ENCODE results near the gene MAPKAPK3. TPM values are rescaled to one million over a fixed set of nuclear protein-coding genes. Genes with fewer than 3 reads are reported as not detected.
"Not testable (repeated sequence)": the region's sequence is repeated elsewhere in the genome, so short reads cannot be mapped to it uniquely, and the experiment has no call there.

MAPKAPK3 gene
- total RNA-seq, 1 donor from 2014 or later: 21.2 TPM

DNA sequence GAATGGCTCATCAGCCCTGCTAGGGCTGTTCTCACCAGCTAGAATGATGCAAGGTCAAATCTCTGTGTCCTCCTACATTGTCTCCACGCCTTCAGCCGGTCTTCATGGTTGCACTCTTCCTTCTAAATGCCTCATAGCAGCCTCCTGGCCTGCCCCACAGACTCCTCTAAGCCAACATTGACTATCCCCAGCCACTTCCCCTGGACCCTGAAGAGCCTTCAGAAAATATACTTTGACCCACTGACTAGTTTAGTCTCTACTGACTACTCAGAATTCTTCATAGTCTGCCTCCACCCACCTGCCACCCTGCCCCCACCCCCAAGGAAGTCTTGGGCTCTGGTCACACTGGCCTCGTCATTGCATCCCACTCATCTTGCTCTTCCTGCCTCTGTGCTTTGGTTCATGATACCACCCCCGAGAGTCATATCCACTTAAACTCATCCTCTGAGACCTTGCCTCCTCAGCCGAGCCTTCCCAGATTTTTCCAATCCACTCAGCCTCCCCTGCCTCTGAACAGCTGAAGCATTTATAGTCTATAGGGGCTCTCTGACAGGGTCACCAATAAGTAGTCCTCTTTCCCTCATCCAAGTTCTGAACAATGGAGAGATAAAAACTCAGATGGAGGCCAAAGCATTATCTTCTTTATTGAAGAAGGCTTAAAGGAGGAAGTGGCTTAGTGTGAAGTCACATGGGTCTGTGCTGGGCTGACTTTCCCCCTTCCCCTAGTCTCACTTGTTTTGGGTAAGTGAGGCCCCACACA, 48.3 kb downstream of the MAPKAPK3 start:
- no peak overlapping the region for H3K27ac Mint-ChIP-seq (ENCODE audit: unreplicated experiment)
- peaks cover 17% of the 10 kb centered on the region for H3K27me3 Mint-ChIP-seq (ENCODE audit: low read depth)
- H3K4me3 Mint-ChIP-seq (ENCODE audit: unreplicated experiment): no peak overlapping the region
- DNase-seq (ENCODE audit: low spot score): no peak
- no peaks in the 10 kb centered on the region for H3K36me3 Mint-ChIP-seq (ENCODE audit: low read depth)
- no peaks in the 10 kb centered on the region for H3K4me1 Mint-ChIP-seq (ENCODE audit: low read depth)
- TF ChIP-seq, protein P1, sequence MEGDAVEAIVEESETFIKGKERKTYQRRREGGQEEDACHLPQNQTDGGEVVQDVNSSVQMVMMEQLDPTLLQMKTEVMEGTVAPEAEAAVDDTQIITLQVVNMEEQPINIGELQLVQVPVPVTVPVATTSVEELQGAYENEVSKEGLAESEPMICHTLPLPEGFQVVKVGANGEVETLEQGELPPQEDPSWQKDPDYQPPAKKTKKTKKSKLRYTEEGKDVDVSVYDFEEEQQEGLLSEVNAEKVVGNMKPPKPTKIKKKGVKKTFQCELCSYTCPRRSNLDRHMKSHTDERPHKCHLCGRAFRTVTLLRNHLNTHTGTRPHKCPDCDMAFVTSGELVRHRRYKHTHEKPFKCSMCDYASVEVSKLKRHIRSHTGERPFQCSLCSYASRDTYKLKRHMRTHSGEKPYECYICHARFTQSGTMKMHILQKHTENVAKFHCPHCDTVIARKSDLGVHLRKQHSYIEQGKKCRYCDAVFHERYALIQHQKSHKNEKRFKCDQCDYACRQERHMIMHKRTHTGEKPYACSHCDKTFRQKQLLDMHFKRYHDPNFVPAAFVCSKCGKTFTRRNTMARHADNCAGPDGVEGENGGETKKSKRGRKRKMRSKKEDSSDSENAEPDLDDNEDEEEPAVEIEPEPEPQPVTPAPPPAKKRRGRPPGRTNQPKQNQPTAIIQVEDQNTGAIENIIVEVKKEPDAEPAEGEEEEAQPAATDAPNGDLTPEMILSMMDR (IDR thresholded peaks at IDR 0.05): no peak
- no peaks in the 10 kb centered on the region for H3K9me3 Mint-ChIP-seq (ENCODE audit: low read depth)

DNA sequence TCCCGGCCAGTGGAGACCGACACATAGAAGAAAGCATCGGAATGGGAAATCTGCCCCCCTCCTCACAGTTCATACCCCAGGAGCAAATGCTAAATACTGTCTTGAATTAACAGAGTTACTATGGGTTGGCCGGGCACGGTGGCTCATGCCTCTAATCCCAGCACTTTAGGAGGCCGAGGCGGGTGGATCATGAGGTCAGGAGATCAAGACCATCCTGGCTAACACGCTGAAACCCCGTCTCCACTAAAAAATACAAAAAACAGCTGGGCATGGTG, 48.8 kb downstream of the MAPKAPK3 start:
- not testable (repeated sequence) for H3K9me3 Mint-ChIP-seq (ENCODE audit: low read depth); H3K27ac Mint-ChIP-seq (ENCODE audit: unreplicated experiment); H3K36me3 Mint-ChIP-seq (ENCODE audit: low read depth); H3K4me1 Mint-ChIP-seq (ENCODE audit: low read depth); DNase-seq (ENCODE audit: low spot score); H3K4me3 Mint-ChIP-seq (ENCODE audit: unreplicated experiment)
- peaks cover 21% of the 10 kb centered on the region for H3K27me3 Mint-ChIP-seq (ENCODE audit: low read depth)

DNA sequence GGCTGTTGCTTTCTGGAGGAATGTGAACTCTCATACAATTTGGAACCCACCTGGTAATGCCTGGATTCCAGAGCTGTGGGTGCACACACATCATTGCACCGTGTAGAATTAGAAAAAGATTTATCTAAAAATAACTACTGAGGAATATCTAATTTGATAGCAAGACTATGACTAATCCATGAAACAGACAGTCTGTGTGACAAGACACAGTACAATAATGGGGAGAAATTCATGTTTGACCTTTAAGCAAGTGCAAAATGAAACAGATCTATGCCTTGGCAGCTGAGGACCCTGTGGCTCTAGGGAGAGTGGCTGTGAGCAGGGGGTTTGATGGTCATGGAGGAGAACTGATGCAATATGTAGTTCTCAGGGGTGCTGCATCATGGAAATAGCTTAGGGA, 49.9 kb downstream of the MAPKAPK3 start:
- peaks cover 2% of the 10 kb centered on the region for H3K4me1 Mint-ChIP-seq (ENCODE audit: low read depth)
- H3K27ac Mint-ChIP-seq (ENCODE audit: unreplicated experiment): no peak overlapping the region
- no peaks in the 10 kb centered on the region for H3K36me3 Mint-ChIP-seq (ENCODE audit: low read depth)
- DNase-seq (ENCODE audit: low spot score): no peak
- peaks cover 27% of the 10 kb centered on the region for H3K27me3 Mint-ChIP-seq (ENCODE audit: low read depth)
- no peak overlapping the region for H3K4me3 Mint-ChIP-seq (ENCODE audit: unreplicated experiment)
- TF ChIP-seq, protein P1 (IDR thresholded peaks at IDR 0.05): no peak
- no peaks in the 10 kb centered on the region for H3K9me3 Mint-ChIP-seq (ENCODE audit: low read depth)

DNA sequence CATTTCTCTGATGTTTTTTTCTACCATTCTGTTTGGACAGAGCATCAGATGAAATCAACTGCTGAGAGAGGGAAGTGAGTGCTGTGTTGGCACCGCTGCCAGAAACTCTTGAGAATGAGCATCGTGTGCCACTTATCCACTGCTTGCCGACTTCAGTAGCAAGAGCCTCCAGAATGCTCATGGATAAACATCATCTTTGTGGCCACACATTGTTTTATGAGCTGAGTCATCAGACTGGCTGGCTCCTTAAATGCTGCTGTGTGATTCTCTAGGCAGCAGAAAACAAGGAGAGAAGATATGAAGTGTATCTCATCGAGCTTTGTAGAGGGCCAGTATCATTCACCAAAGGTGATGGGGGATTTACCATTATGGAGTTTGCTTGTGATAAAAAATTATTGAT, 54.4 kb downstream of the MAPKAPK3 start:
- DNase-seq (ENCODE audit: low spot score): no peak
- Mint-ChIP-seq H3K4me3 (ENCODE audit: unreplicated experiment) (no peak overlapping the region), H3K9me3 (ENCODE audit: low read depth) (no peaks in the 10 kb centered on the region), H3K27ac (ENCODE audit: unreplicated experiment) (no peak overlapping the region), H3K4me1 (ENCODE audit: low read depth) (peaks cover 6% of the 10 kb centered on the region), H3K27me3 (ENCODE audit: low read depth) (peaks cover 54% of the 10 kb centered on the region), H3K36me3 (ENCODE audit: low read depth) (peaks cover 2% of the 10 kb centered on the region)
- TF ChIP-seq, protein P1 (IDR thresholded peaks at IDR 0.05): no peak

DNA sequence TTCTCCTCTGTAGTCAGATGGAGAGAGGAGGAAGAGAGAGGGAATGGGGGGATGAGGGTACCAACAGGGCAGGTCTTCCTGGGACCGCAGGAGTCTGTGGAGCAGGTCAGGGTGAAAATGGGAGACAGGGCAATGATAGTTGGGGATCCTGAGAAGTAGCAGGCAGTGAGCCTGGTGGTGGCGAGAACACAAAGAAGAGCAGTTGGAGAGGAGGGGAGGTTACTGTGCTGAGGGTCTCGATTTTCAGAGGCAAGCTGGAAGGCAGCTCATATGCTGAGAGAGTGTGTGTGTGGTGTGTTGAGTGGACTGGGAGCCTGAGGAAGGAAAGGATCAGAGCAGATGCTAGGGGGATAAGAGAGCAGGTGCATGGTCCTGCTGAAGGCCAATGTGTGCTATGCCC, 55.7 kb downstream of the MAPKAPK3 start:
- no peaks in the 10 kb centered on the region for H3K9me3 Mint-ChIP-seq (ENCODE audit: low read depth)
- H3K4me1 Mint-ChIP-seq (ENCODE audit: low read depth): peaks cover 6% of the 10 kb centered on the region
- H3K4me3 Mint-ChIP-seq (ENCODE audit: unreplicated experiment): no peak overlapping the region
- TF ChIP-seq, protein P1 (IDR thresholded peaks at IDR 0.05): no peak
- H3K27me3 Mint-ChIP-seq (ENCODE audit: low read depth): peaks cover 62% of the 10 kb centered on the region
- DNase-seq (ENCODE audit: low spot score): no peak
- H3K36me3 Mint-ChIP-seq (ENCODE audit: low read depth): peaks cover 2% of the 10 kb centered on the region
- no peak overlapping the region for H3K27ac Mint-ChIP-seq (ENCODE audit: unreplicated experiment)

DNA sequence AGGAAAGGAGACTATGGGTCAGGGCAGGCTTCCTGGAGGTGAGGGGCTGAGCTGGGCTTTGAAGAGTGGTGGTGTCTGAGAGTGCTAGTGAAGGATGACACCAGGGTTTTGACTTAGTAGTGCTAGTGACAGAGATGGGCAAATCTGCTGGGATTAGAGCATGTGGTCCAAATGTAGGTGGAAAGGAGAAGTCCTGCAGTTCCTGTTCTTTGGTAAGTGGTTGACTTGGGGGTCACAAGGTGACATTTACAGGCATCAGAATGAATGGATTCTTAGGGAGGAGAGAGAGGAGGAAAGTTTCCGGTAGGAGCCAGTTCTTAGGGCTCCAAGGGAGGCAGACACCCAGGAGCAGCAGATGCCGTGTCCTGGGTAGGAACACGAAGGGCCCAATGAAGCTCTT, 57.0 kb downstream of the MAPKAPK3 start:
- H3K4me1 Mint-ChIP-seq (ENCODE audit: low read depth): peaks cover 6% of the 10 kb centered on the region
- H3K9me3 Mint-ChIP-seq (ENCODE audit: low read depth): no peaks in the 10 kb centered on the region
- H3K27me3 Mint-ChIP-seq (ENCODE audit: low read depth): peaks cover 62% of the 10 kb centered on the region
- DNase-seq (ENCODE audit: low spot score): no peak
- H3K4me3 Mint-ChIP-seq (ENCODE audit: unreplicated experiment): peak overlapping the region; percentile 36
- peaks cover 2% of the 10 kb centered on the region for H3K36me3 Mint-ChIP-seq (ENCODE audit: low read depth)
- TF ChIP-seq, protein P1 (IDR thresholded peaks at IDR 0.05): no peak
- H3K27ac Mint-ChIP-seq (ENCODE audit: unreplicated experiment): no peak overlapping the region
